ENCODE measurements around the gene ZNF23.

Gene ZNF23

DNA sequence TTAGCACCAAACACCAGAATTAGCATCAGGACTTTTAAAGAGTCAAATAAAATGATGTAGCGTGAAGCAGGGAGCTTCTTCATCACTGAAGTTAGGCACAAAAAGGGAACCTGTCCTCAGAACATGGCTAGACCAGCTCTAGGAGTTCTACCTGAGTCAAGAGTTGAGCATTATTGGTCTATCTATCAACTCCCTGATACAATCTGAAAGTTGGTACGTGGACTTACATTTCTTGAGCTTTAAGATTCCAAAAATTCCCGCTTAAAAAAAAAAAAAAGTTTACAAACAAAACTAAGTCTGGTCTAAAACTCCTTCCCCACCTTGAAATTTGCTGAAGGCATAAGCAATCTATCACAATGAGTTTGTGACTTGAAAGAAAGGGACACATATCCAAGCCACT is 32.5 kb downstream of the ZNF23 start:
- no peaks in the 10 kb centered on the region for H3K9me3 Mint-ChIP-seq
- H3K27ac Mint-ChIP-seq, result no peak overlapping the region
- H3K4me3 Mint-ChIP-seq, result no peak overlapping the region
- H3K4me1 Mint-ChIP-seq (ENCODE audit: low read depth), result no peaks in the 10 kb centered on the region
- peaks cover 29% of the 10 kb centered on the region for H3K27me3 Mint-ChIP-seq (ENCODE audit: low read depth)
- DNase-seq (ENCODE audit: low spot score), result no peak
- H3K36me3 Mint-ChIP-seq (ENCODE audit: low read depth), result no peaks in the 10 kb centered on the region

- Mint-ChIP-seq H3K9me3 (no peaks in the 10 kb centered on the region), H3K4me3 (no peak overlapping the region), H3K36me3 (ENCODE audit: low read depth) (no peaks in the 10 kb centered on the region), H3K27me3 (ENCODE audit: low read depth) (peaks cover 34% of the 10 kb centered on the region), H3K4me1 (ENCODE audit: low read depth) (no peaks in the 10 kb centered on the region), H3K27ac (no peak overlapping the region)
- no peak for DNase-seq (ENCODE audit: low spot score)
Measured at GRCh38 chr16:71428883-71429282, 33.2 kb downstream of the ZNF23 start.

- no peaks in the 10 kb centered on the region for H3K9me3 Mint-ChIP-seq
- H3K4me3 Mint-ChIP-seq, result no peak overlapping the region
- DNase-seq (ENCODE audit: low spot score), result no peak
- H3K4me1 Mint-ChIP-seq (ENCODE audit: low read depth), result no peaks in the 10 kb centered on the region
- H3K27ac Mint-ChIP-seq, result no peak overlapping the region
- H3K27me3 Mint-ChIP-seq (ENCODE audit: low read depth), result peaks cover 35% of the 10 kb centered on the region
- no peaks in the 10 kb centered on the region for H3K36me3 Mint-ChIP-seq (ENCODE audit: low read depth)
Measured at GRCh38 chr16:71428385-71428784, 33.7 kb downstream of the ZNF23 start.

DNA sequence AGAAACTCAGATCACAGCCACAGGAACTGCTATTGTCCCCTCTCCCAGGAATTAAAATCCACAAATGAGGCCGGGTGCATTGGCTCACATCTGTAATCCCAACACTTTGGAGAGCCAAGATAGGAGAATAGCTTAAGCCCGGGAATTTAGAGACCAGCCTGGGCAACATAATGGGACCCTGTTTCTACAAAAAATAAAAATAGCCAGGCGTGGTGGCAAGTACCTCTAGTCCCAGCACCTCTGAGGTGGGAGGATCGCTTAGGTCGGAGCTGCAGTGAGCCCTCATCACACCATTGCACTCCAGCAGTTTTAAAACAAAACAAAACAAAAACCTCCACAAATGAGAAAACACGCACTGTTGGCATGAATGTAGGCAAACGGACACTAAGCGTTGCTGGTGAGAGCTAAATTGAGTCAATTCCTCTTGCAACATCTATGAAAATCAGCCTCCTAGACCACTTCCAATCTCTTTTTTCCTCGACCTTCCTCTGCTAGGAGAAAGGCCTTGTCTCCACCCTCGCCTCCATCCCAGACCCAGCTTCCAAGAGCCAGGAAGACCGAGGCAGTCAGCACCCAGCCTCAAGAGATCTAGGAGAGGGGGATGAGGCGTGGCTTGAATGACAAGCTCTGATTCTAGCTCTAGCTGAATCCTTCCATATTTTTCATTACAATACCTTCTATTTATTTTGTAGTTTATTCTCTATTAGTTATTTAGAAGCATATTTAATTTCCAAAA is 35.0 kb downstream of the ZNF23 start:
- H3K9me3 Mint-ChIP-seq, result no peaks in the 10 kb centered on the region
- peaks cover 38% of the 10 kb centered on the region for H3K27me3 Mint-ChIP-seq (ENCODE audit: low read depth)
- H3K36me3 Mint-ChIP-seq (ENCODE audit: low read depth), result no peaks in the 10 kb centered on the region
- DNase-seq (ENCODE audit: low spot score), result no peak
- H3K4me1 Mint-ChIP-seq (ENCODE audit: low read depth), result no peaks in the 10 kb centered on the region
- H3K27ac Mint-ChIP-seq, result no peak overlapping the region
- H3K4me3 Mint-ChIP-seq, result no peak overlapping the region

DNA sequence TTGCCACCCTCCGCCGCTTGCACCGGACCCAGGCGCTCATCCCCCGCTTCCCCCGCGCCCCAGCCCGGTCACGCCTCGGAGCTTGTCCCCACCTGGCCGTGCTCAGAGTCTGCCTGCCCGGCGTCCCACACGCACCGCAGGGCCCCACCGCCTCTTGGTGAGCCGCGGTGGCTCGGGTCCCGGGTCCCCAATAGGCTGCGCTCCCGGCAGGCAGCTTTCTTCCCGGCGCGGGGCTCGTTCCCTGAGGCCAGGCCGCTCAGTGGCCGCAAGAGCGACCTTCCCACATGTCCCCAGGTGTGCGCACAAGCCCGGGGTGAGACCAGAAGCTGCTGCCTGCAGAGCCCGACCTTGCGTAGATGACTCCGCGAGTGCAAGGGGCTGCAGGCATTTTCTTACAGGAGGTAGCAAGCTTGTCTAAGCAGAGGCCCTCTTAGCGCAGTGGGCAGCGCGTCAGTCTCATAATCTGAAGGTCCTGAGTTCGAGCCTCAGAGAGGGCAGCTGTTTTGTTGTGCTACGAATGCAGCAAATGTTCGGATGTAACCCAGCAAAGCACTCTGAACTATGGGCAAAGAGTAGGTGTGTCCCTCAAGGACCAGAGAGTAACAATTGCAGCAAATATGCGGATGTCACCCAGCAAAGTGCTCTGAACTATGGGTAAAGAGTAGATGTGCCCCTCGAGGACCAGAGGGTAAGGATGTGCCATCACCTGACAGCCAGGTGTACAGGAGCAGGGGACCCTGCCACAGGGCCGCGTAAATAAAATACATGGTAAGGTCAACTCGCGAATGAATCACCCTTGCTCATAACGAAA is 35.8 kb downstream of the ZNF23 start:
- peak; percentile 10 for DNase-seq (ENCODE audit: low spot score)
- H3K27ac Mint-ChIP-seq, result no peak overlapping the region
- no peaks in the 10 kb centered on the region for H3K36me3 Mint-ChIP-seq (ENCODE audit: low read depth)
- H3K27me3 Mint-ChIP-seq (ENCODE audit: low read depth), result peaks cover 38% of the 10 kb centered on the region
- H3K9me3 Mint-ChIP-seq, result no peaks in the 10 kb centered on the region
- no peaks in the 10 kb centered on the region for H3K4me1 Mint-ChIP-seq (ENCODE audit: low read depth)
- H3K4me3 Mint-ChIP-seq, result no peak overlapping the region

GRCh38 chr16:71425746-71426068 is 36.3 kb downstream of the ZNF23 start:
- no peaks in the 10 kb centered on the region for H3K4me1 Mint-ChIP-seq (ENCODE audit: low read depth)
- H3K9me3 Mint-ChIP-seq, result no peaks in the 10 kb centered on the region
- H3K36me3 Mint-ChIP-seq (ENCODE audit: low read depth), result no peaks in the 10 kb centered on the region
- no peak overlapping the region for H3K4me3 Mint-ChIP-seq
- no peak overlapping the region for H3K27ac Mint-ChIP-seq
- peaks cover 38% of the 10 kb centered on the region for H3K27me3 Mint-ChIP-seq (ENCODE audit: low read depth)
- DNase-seq (ENCODE audit: low spot score), result no peak

DNA sequence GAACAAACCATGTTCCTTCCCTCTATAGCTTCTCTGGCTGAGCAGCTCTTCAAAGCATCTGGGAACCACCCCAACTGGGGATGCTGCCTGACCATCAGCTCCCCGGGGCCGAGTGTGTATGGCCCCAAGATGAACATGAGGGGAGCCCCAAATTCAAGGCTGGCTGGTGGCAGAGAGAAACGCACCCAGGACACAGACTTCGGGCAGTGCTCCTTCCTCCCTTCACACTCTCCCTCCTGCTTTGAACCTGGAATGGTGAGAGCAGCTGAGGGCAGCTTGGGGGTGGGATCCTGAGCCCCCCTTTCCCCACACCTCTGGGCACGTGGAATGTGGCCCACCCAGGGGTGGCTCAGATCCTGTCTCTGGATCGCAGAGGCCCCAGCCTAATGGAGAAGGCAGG is 37.4 kb downstream of the ZNF23 start:
- H3K27ac Mint-ChIP-seq, result no peak overlapping the region
- no peak overlapping the region for H3K4me3 Mint-ChIP-seq

GRCh38 chr16:71423865-71424264 is 38.2 kb downstream of the ZNF23 start:
- H3K4me1 Mint-ChIP-seq (ENCODE audit: low read depth), result no peaks in the 10 kb centered on the region
- no peak overlapping the region for H3K4me3 Mint-ChIP-seq
- H3K27ac Mint-ChIP-seq, result no peak overlapping the region
- no peak for DNase-seq (ENCODE audit: low spot score)
- no peaks in the 10 kb centered on the region for H3K36me3 Mint-ChIP-seq (ENCODE audit: low read depth)
- no peaks in the 10 kb centered on the region for H3K9me3 Mint-ChIP-seq
- peaks cover 38% of the 10 kb centered on the region for H3K27me3 Mint-ChIP-seq (ENCODE audit: low read depth)

More for the DNA sequence above, 37.4 kb downstream of the ZNF23 start:
- Mint-ChIP-seq H3K4me1 (ENCODE audit: low read depth) (no peaks in the 10 kb centered on the region), H3K9me3 (no peaks in the 10 kb centered on the region), H3K27me3 (ENCODE audit: low read depth) (peaks cover 38% of the 10 kb centered on the region), H3K36me3 (ENCODE audit: low read depth) (no peaks in the 10 kb centered on the region)
- DNase-seq (ENCODE audit: low spot score), result no peak

DNA sequence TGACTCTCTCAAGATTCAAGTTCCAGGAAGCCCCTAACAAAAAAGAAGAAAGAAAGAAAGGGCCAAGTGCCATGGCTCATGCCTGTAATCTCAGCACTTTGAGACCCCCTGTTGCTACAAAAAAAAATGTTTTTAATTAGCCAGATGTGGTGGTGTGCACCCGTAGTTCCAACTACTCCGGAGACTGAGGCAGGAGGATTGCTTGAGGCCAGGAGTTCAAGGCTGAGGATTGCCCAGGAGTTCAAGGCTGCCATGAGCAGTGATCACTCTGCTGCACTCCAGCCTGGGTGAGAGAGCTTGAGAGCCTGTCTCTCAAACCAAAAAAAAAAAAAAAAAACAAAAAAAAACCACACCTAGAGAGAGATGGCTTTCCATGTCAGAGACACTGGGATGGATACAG is 39.0 kb downstream of the ZNF23 start:
- no peaks in the 10 kb centered on the region for H3K4me1 Mint-ChIP-seq (ENCODE audit: low read depth)
- H3K27me3 Mint-ChIP-seq (ENCODE audit: low read depth), result peaks cover 38% of the 10 kb centered on the region
- H3K4me3 Mint-ChIP-seq, result no peak overlapping the region
- H3K27ac Mint-ChIP-seq, result no peak overlapping the region
- no peak for DNase-seq (ENCODE audit: low spot score)
- H3K36me3 Mint-ChIP-seq (ENCODE audit: low read depth), result no peaks in the 10 kb centered on the region
- H3K9me3 Mint-ChIP-seq, result no peaks in the 10 kb centered on the region

GRCh38 chr16:71421911-71422310 is 40.1 kb downstream of the ZNF23 start:
- Mint-ChIP-seq H3K9me3 (no peaks in the 10 kb centered on the region), H3K4me3 (no peak overlapping the region), H3K27ac (no peak overlapping the region), H3K27me3 (ENCODE audit: low read depth) (peaks cover 33% of the 10 kb centered on the region), H3K36me3 (ENCODE audit: low read depth) (no peaks in the 10 kb centered on the region), H3K4me1 (ENCODE audit: low read depth) (no peaks in the 10 kb centered on the region)
- peak; percentile 15 for DNase-seq (ENCODE audit: low spot score)

- Mint-ChIP-seq H3K9me3 (no peaks in the 10 kb centered on the region), H3K36me3 (ENCODE audit: low read depth) (no peaks in the 10 kb centered on the region), H3K27me3 (ENCODE audit: low read depth) (peaks cover 34% of the 10 kb centered on the region), H3K4me3 (no peak overlapping the region), H3K27ac (no peak overlapping the region), H3K4me1 (ENCODE audit: low read depth) (peaks cover 3% of the 10 kb centered on the region)
- no peak for DNase-seq (ENCODE audit: low spot score)
Measured at GRCh38 chr16:71414038-71414437, 48.0 kb downstream of the ZNF23 start.

DNA sequence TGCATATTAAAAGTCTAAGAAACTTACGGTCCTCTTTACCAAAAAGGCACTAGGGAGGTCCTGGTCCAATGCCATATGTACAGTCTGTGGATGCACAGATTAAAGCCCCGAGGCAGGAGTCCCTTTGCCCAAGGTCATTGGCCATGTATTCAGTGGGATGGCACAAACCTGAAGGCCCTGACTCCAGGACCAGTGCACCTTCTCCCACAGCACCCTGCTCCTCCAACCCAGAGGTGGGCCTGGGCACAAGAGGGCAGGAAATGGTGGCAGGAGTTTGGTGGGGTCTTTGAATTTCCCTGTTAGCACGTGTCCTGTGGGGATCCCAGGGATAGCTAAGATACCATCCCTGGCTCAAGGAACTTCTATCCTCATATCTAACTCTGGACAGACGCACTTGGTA is 48.7 kb downstream of the ZNF23 start:
- Mint-ChIP-seq H3K36me3 (ENCODE audit: low read depth) (no peaks in the 10 kb centered on the region), H3K4me3 (no peak overlapping the region), H3K27ac (no peak overlapping the region), H3K9me3 (no peaks in the 10 kb centered on the region), H3K4me1 (ENCODE audit: low read depth) (peaks cover 5% of the 10 kb centered on the region), H3K27me3 (ENCODE audit: low read depth) (peaks cover 37% of the 10 kb centered on the region)
- no peak for DNase-seq (ENCODE audit: low spot score)

DNA sequence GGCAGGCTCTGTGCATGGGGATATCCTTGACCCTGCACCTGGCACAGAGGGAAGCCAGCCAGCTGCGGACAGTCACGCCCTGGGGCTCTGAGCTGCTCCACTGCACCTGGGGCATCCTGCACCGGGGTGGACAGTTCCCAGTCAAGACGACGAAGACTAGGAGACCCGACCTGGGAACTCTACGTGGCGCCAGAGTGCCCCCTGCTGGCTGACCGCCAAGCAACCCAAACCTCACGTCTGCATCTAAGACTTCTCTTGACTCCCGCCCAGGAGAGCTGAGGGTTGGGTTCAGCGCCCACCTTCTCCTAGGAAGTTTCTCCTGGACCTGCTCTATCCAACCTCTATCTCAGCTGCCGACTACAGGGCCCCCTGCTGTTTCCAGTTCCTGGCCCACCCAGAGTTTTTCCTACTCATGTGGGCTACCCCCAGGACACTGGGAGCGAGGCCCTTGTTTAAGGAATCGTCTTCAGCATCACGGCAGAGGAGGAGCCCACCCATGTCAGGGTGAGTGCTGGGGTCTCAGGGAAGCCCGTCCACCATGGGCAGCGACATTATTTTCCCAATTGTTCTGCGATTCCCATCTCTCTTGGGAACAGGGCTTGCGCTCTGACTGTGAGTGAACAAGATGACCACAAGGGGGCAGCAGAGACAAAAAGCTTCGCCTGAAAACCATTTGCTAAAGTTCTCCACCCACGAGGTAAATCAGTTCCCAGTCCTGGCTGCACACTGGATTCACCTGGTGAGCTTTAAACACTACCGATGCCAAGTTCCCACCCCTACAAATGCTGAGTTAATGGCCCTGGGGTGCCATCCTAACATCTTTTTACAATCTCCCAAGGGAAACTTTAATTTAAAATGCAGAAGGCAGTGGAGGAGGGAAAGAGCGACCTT is 49.5 kb downstream of the ZNF23 start:
- Mint-ChIP-seq H3K4me3 (no peak overlapping the region), H3K27me3 (ENCODE audit: low read depth) (peaks cover 41% of the 10 kb centered on the region), H3K4me1 (ENCODE audit: low read depth) (peaks cover 12% of the 10 kb centered on the region), H3K36me3 (ENCODE audit: low read depth) (no peaks in the 10 kb centered on the region), H3K27ac (no peak overlapping the region), H3K9me3 (no peaks in the 10 kb centered on the region)
- DNase-seq (ENCODE audit: low spot score), result peak; percentile 40

GRCh38 chr16:71410146-71410545 is 51.9 kb downstream of the ZNF23 start:
- Mint-ChIP-seq H3K9me3 (no peaks in the 10 kb centered on the region), H3K4me3 (no peak overlapping the region), H3K36me3 (ENCODE audit: low read depth) (no peaks in the 10 kb centered on the region), H3K27me3 (ENCODE audit: low read depth) (peaks cover 36% of the 10 kb centered on the region), H3K27ac (no peak overlapping the region), H3K4me1 (ENCODE audit: low read depth) (peaks cover 27% of the 10 kb centered on the region)
- no peak for DNase-seq (ENCODE audit: low spot score)

All from T-helper 2 cell treated with Interferon-gamma antibody and Interleukin-4, amounts not matched to agents 5 μg/mL and 100 μg/mL, for 36 hours (primary cell).